ENCODE data around the gene PTGES3. TPM values are rescaled to one million over a fixed set of nuclear protein-coding genes. Genes with fewer than 3 reads are reported as not detected.

The PTGES3 gene
- total and polyA plus RNA-seq, 10 of the 15 experiments (the other 5 are each of a cell fraction or from before 2014, with no cell fraction given) = 117 to 520 (median 175) TPM

DNA sequence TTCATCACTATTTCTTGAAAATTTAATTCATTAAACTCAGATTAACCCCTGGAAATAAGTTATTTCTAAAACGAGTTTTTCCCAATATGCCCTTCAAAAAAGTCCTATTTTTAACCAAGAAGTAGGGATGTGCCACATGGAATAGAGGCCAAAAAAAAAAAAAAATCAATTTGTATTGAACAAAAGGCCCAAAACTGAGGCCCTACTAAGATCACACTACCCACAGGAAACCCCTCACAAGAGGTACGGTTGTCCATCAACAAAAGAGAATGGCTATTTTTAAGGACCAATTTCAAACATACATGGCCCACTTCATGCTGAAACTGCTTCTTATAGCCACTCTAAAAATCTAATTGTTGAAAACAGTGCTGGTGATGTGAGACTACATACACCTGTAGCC is 50.5 kb downstream of the PTGES3 start:
- SMC1A ChIA-PET (ENCODE audit: uncharacterized antibody, unreplicated experiment) = interaction anchor here (1.6 kb wide), 1 partner anchor 21 kb away, joined by 5 read pairs; no protein-coding TSS in a partner anchor
- CTCF ChIA-PET = interaction anchor here (1.2 to 6.1 kb wide), 3 partner anchors 21 to 124 kb away, joined by 3 to 73 read pairs (median 15); no protein-coding TSS in a partner anchor
- TF ChIP-seq, protein P1, sequence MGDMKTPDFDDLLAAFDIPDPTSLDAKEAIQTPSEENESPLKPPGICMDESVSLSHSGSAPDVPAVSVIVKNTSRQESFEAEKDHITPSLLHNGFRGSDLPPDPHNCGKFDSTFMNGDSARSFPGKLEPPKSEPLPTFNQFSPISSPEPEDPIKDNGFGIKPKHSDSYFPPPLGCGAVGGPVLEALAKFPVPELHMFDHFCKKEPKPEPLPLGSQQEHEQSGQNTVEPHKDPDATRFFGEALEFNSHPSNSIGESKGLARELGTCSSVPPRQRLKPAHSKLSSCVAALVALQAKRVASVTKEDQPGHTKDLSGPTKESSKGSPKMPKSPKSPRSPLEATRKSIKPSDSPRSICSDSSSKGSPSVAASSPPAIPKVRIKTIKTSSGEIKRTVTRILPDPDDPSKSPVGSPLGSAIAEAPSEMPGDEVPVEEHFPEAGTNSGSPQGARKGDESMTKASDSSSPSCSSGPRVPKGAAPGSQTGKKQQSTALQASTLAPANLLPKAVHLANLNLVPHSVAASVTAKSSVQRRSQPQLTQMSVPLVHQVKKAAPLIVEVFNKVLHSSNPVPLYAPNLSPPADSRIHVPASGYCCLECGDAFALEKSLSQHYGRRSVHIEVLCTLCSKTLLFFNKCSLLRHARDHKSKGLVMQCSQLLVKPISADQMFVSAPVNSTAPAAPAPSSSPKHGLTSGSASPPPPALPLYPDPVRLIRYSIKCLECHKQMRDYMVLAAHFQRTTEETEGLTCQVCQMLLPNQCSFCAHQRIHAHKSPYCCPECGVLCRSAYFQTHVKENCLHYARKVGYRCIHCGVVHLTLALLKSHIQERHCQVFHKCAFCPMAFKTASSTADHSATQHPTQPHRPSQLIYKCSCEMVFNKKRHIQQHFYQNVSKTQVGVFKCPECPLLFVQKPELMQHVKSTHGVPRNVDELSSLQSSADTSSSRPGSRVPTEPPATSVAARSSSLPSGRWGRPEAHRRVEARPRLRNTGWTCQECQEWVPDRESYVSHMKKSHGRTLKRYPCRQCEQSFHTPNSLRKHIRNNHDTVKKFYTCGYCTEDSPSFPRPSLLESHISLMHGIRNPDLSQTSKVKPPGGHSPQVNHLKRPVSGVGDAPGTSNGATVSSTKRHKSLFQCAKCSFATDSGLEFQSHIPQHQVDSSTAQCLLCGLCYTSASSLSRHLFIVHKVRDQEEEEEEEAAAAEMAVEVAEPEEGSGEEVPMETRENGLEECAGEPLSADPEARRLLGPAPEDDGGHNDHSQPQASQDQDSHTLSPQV (IDR thresholded peaks at IDR 0.05) = no peak
- TF ChIP-seq, protein P2, sequence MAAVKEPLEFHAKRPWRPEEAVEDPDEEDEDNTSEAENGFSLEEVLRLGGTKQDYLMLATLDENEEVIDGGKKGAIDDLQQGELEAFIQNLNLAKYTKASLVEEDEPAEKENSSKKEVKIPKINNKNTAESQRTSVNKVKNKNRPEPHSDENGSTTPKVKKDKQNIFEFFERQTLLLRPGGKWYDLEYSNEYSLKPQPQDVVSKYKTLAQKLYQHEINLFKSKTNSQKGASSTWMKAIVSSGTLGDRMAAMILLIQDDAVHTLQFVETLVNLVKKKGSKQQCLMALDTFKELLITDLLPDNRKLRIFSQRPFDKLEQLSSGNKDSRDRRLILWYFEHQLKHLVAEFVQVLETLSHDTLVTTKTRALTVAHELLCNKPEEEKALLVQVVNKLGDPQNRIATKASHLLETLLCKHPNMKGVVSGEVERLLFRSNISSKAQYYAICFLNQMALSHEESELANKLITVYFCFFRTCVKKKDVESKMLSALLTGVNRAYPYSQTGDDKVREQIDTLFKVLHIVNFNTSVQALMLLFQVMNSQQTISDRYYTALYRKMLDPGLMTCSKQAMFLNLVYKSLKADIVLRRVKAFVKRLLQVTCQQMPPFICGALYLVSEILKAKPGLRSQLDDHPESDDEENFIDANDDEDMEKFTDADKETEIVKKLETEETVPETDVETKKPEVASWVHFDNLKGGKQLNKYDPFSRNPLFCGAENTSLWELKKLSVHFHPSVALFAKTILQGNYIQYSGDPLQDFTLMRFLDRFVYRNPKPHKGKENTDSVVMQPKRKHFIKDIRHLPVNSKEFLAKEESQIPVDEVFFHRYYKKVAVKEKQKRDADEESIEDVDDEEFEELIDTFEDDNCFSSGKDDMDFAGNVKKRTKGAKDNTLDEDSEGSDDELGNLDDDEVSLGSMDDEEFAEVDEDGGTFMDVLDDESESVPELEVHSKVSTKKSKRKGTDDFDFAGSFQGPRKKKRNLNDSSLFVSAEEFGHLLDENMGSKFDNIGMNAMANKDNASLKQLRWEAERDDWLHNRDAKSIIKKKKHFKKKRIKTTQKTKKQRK (IDR thresholded peaks at IDR 0.05; ENCODE audit: low read depth, low read length) = no peak
- TF ChIP-seq NFIC (IDR thresholded peaks at IDR 0.05; ENCODE audit: low read depth, low read length) (no peak), CHD1 (IDR thresholded peaks at IDR 0.05; ENCODE audit: low read depth, low read length) (no peak), RUNX3 (IDR thresholded peaks at IDR 0.05; ENCODE audit: low read length) (no peak), HDAC2 (IDR thresholded peaks at IDR 0.05) (no peak), HDAC6 (IDR thresholded peaks at IDR 0.05; ENCODE audit: unreplicated experiment) (no peak), POU2F2 (IDR thresholded peaks at IDR 0.05; ENCODE audit: borderline replicate concordance, low read depth, low read length) (no peak), DPF2 (IDR thresholded peaks at IDR 0.05) (no peak)
- TF ChIP-seq, protein P3, sequence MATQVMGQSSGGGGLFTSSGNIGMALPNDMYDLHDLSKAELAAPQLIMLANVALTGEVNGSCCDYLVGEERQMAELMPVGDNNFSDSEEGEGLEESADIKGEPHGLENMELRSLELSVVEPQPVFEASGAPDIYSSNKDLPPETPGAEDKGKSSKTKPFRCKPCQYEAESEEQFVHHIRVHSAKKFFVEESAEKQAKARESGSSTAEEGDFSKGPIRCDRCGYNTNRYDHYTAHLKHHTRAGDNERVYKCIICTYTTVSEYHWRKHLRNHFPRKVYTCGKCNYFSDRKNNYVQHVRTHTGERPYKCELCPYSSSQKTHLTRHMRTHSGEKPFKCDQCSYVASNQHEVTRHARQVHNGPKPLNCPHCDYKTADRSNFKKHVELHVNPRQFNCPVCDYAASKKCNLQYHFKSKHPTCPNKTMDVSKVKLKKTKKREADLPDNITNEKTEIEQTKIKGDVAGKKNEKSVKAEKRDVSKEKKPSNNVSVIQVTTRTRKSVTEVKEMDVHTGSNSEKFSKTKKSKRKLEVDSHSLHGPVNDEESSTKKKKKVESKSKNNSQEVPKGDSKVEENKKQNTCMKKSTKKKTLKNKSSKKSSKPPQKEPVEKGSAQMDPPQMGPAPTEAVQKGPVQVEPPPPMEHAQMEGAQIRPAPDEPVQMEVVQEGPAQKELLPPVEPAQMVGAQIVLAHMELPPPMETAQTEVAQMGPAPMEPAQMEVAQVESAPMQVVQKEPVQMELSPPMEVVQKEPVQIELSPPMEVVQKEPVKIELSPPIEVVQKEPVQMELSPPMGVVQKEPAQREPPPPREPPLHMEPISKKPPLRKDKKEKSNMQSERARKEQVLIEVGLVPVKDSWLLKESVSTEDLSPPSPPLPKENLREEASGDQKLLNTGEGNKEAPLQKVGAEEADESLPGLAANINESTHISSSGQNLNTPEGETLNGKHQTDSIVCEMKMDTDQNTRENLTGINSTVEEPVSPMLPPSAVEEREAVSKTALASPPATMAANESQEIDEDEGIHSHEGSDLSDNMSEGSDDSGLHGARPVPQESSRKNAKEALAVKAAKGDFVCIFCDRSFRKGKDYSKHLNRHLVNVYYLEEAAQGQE (IDR thresholded peaks at IDR 0.05; ENCODE audit: low read depth, low read length) = no peak
- TF ChIP-seq, protein P4, sequence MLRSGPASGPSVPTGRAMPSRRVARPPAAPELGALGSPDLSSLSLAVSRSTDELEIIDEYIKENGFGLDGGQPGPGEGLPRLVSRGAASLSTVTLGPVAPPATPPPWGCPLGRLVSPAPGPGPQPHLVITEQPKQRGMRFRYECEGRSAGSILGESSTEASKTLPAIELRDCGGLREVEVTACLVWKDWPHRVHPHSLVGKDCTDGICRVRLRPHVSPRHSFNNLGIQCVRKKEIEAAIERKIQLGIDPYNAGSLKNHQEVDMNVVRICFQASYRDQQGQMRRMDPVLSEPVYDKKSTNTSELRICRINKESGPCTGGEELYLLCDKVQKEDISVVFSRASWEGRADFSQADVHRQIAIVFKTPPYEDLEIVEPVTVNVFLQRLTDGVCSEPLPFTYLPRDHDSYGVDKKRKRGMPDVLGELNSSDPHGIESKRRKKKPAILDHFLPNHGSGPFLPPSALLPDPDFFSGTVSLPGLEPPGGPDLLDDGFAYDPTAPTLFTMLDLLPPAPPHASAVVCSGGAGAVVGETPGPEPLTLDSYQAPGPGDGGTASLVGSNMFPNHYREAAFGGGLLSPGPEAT (IDR thresholded peaks at IDR 0.05; ENCODE audit: low read depth) = no peak

More for the DNA sequence above, 50.5 kb downstream of the PTGES3 start:
- no peaks in the 10 kb centered on the region for H4K20me1 ChIP-seq (ENCODE audit: control insufficient read depth, insufficient read depth)
- no peak overlapping the region; the same call in 1 of the 2 replicates for H3K4me2 ChIP-seq (ENCODE audit: control insufficient read depth, insufficient read depth)
- intact Hi-C loops (cut with micrococcal nuclease; ENCODE audit: unreplicated experiment) (loop anchor here (2.0 to 5.0 kb wide), 4 partner anchors 51 to 450 kb away; partner anchors contain the start of genes NAB2, NACA and PTGES3), in situ Hi-C loops (cut with MboI) (loop anchor here (10.0 kb wide), 1 partner anchor 447 kb away; the partner anchor contains the start of gene NAB2)
- no peak overlapping the region for H3K27ac ChIP-seq (ENCODE audit: control insufficient read depth, insufficient read depth)
- RAD21 ChIA-PET (ENCODE audit: unreplicated experiment) = interaction anchor here (2.4 kb wide), 1 partner anchor 10 kb away, joined by 28 read pairs; no protein-coding TSS in a partner anchor
- ATAC-seq = no peak
- POLR2A ChIA-PET = interaction anchor here (4.7 kb wide), 1 partner anchor 88 kb away, joined by 26 read pairs; the partner anchor contains the start of gene NACA
- no peaks in the 10 kb centered on the region for H3K27me3 ChIP-seq (replicated peaks in 1 of 2; ENCODE audit: control insufficient read depth in 2 of 2, insufficient read depth in 2 of 2, low read length in 1 of 2)
- H2AFZ ChIP-seq (ENCODE audit: control insufficient read depth, low read depth, low read length) = no peak overlapping the region
- no peak for FAIRE-seq
- peaks cover 12 to 27% of the 10 kb centered on the region in 2 experiments for H3K36me3 ChIP-seq (ENCODE audit: control insufficient read depth in 2 of 2, insufficient read depth in 2 of 2, low read length in 1 of 2)
- H3K9ac ChIP-seq (ENCODE audit: control insufficient read depth, insufficient read depth, low read length) = no peak overlapping the region
- BruUV-seq (replicated peaks) = no TSS peak
- peaks cover 14% of the 10 kb centered on the region for H3K4me1 ChIP-seq (ENCODE audit: control insufficient read depth, insufficient read depth, low read length)
- WGBS (ENCODE audit: insufficient coverage, insufficient replicate concordance, low lambda C conversion rate, missing lambda C conversion rate) = 27% methylated on average over 2 of the region's 2 CpGs
- H3K79me2 ChIP-seq (ENCODE audit: control insufficient read depth, insufficient read depth, low read length) = peaks cover 55% of the 10 kb centered on the region
- no peak for DNase-seq (ENCODE audit: low read depth, low spot score)
- H3K4me3 ChIP-seq = no peak overlapping the region
- H3K9me3 ChIP-seq (replicated peaks; ENCODE audit: control insufficient read depth, insufficient read depth, low read length) = no peaks in the 10 kb centered on the region
